Brain pericyte (primary cell): ENCODE measurements around the gene RAB17.
"Not testable (repeated sequence)": the region's sequence is repeated elsewhere in the genome, so short reads cannot be mapped to it uniquely, and the experiment has no call there.

Source experiments
- DNase-seq: peaks from one replicate; pipeline ENCODE4 v3.0.0-alpha.2; 2012; ENCODE audit warnings: low read depth, low spot score

Gene RAB17

GRCh38 chr2:237599465-237600110, 9.1 kb upstream of the RAB17 start:
- no peak for DNase-seq

- DNase-seq: no peak
Measured at GRCh38 chr2:237598468-237599208, 8.1 kb upstream of the RAB17 start.

GRCh38 chr2:237597196-237598145, 6.9 kb upstream of the RAB17 start:
- no peak for DNase-seq

- DNase-seq: no peak
Measured at GRCh38 chr2:237596520-237597195, 6.1 kb upstream of the RAB17 start.

GRCh38 chr2:237595829-237596519, 5.4 kb upstream of the RAB17 start:
- DNase-seq: not testable (repeated sequence)

- no peak for DNase-seq
Measured at GRCh38 chr2:237594514-237594871, 4.0 kb upstream of the RAB17 start.

- DNase-seq: no peak
Measured at GRCh38 chr2:237593596-237594320, 3.2 kb upstream of the RAB17 start.

- no peak for DNase-seq
Measured at GRCh38 chr2:237593036-237593435, 2.5 kb upstream of the RAB17 start.

- no peak for DNase-seq
Measured at GRCh38 chr2:237592425-237592980, 2.0 kb upstream of the RAB17 start.

GRCh38 chr2:237591141-237591881, 777 bp upstream of the RAB17 start:
- DNase-seq: no peak

- DNase-seq: no peak
Measured at GRCh38 chr2:237588044-237588696, 2.4 kb downstream of the RAB17 start.

GRCh38 chr2:237585590-237586221, 4.8 kb downstream of the RAB17 start:
- no peak for DNase-seq

GRCh38 chr2:237583385-237584295, 6.9 kb downstream of the RAB17 start:
- no peak for DNase-seq

GRCh38 chr2:237581751-237582746, 8.5 kb downstream of the RAB17 start:
- no peak for DNase-seq

- DNase-seq: no peak
Measured at GRCh38 chr2:237581326-237581725, 9.2 kb downstream of the RAB17 start.
